Measurements from ENCODE around the gene GABRR2.
"Not testable (repeated sequence)": the region's sequence is repeated elsewhere in the genome, so short reads cannot be mapped to it uniquely, and the experiment has no call there.

Gene GABRR2

GRCh38 chr6:89242574-89243330 lies 72.3 kb downstream of the GABRR2 start:
- CTCF ChIA-PET: interaction anchor here (0.6 to 2.2 kb wide), 9 partner anchors 27 to 345 kb away, joined by 3 to 11 read pairs (median 5); no protein-coding TSS in a partner anchor
- DNase-seq (ENCODE audit: low spot score): peak; percentile 66
- H3K27ac ChIP-seq: no peak overlapping the region
- POLR2A ChIA-PET (ENCODE audit: low non-redundant PET): no interaction called here
- TF ChIP-seq CTCF (conservative IDR thresholded peaks at IDR 0.05; ENCODE audit: low read depth): peak; percentile 63

GRCh38 chr6:89239338-89239737 lies 75.8 kb downstream of the GABRR2 start:
- H3K27ac ChIP-seq: no peak overlapping the region
- no peak for TF ChIP-seq CTCF (conservative IDR thresholded peaks at IDR 0.05; ENCODE audit: low read depth)
- ChIA-PET CTCF (no interaction called here), POLR2A (ENCODE audit: low non-redundant PET) (no interaction called here)
- DNase-seq (ENCODE audit: low spot score): no peak

GRCh38 chr6:89237158-89237557 lies 77.9 kb downstream of the GABRR2 start:
- ChIA-PET CTCF (no interaction called here), POLR2A (ENCODE audit: low non-redundant PET) (no interaction called here)
- no peak for TF ChIP-seq CTCF (conservative IDR thresholded peaks at IDR 0.05; ENCODE audit: low read depth)
- no peak overlapping the region for H3K27ac ChIP-seq
- no peak for DNase-seq (ENCODE audit: low spot score)

GRCh38 chr6:89233605-89234004 lies 81.5 kb downstream of the GABRR2 start:
- H3K27ac ChIP-seq; DNase-seq (ENCODE audit: low spot score); CTCF ChIA-PET; POLR2A ChIA-PET (ENCODE audit: low non-redundant PET): not testable (repeated sequence)

GRCh38 chr6:89222712-89223039 lies 92.4 kb downstream of the GABRR2 start:
- TF ChIP-seq CTCF (conservative IDR thresholded peaks at IDR 0.05; ENCODE audit: low read depth): no peak
- CTCF ChIA-PET: no interaction called here
- no peak overlapping the region for H3K27ac ChIP-seq
- DNase-seq (ENCODE audit: low spot score): no peak
- POLR2A ChIA-PET (ENCODE audit: low non-redundant PET): no interaction called here

- ChIA-PET CTCF (interaction anchor here (0.6 kb wide), 1 partner anchor 230 kb away, joined by 3 read pairs; no protein-coding TSS in a partner anchor), POLR2A (ENCODE audit: low non-redundant PET) (no interaction called here)
- no peak overlapping the region for H3K27ac ChIP-seq
- DNase-seq (ENCODE audit: low spot score): no peak
- TF ChIP-seq CTCF (conservative IDR thresholded peaks at IDR 0.05; ENCODE audit: low read depth): no peak
Measured at GRCh38 chr6:89221971-89222711, 93.0 kb downstream of the GABRR2 start.

GRCh38 chr6:89221129-89221528 lies 94.0 kb downstream of the GABRR2 start:
- no peak for DNase-seq (ENCODE audit: low spot score)
- CTCF ChIA-PET: interaction anchor here (0.6 to 0.7 kb wide), 2 partner anchors 229 to 323 kb away, joined by 3 to 4 read pairs; no protein-coding TSS in a partner anchor
- no peak for TF ChIP-seq CTCF (conservative IDR thresholded peaks at IDR 0.05; ENCODE audit: low read depth)
- POLR2A ChIA-PET (ENCODE audit: low non-redundant PET): no interaction called here
- H3K27ac ChIP-seq: no peak overlapping the region

Measured in RWPE1 (cell line).